CD14-positive monocyte (primary cell): ENCODE data around the gene TMEM91. TPM values are rescaled to one million over a fixed set of nuclear protein-coding genes. Genes with fewer than 3 reads are reported as not detected.

Experiments used
- DNase-seq, 3 donors: peaks; one replicate each; pipeline ENCODE4 v3.0.0-alpha.2; 2011 to 2022
- H2AFZ ChIP-seq: 2 replicates; pipeline ENCODE4 v1.6.0; 2012; ENCODE audit warnings: mild to moderate bottlenecking, low read depth, low read length, inconsistent platforms; ENCODE audit not compliant: insufficient read depth, poor library complexity, severe bottlenecking
- H3K27ac ChIP-seq, 2 donors: 1 replicate in 1 of 2; 2 replicates in 1 of 2; pipeline ENCODE4 v1.5.1; 2012 to 2013; ENCODE audit warnings: low read length in 2 of 2, control low read depth in 1 of 2, inconsistent platforms in 1 of 2, low read depth in 1 of 2, mild to moderate bottlenecking in 1 of 2
- H3K27me3 ChIP-seq, 2 donors: one replicate each; pipeline versions ENCODE4 v1.6.0 to v1.6.1; 2011 to 2013; ENCODE audit warnings: low read length in 2 of 2; ENCODE audit not compliant: control insufficient read depth in 2 of 2, insufficient read depth in 2 of 2
- H3K36me3 ChIP-seq, 2 donors: replicated peaks in 1 of 2; 1 replicate in 1 of 2; 2 replicates in 1 of 2; pipeline versions ENCODE4 v1.5.1 to v1.6.1; 2012 to 2013; ENCODE audit warnings: low read length in 2 of 2, control low read depth in 1 of 2, inconsistent platforms in 1 of 2, mild to moderate bottlenecking in 1 of 2; ENCODE audit not compliant: insufficient read depth in 2 of 2, control insufficient read depth in 1 of 2
- H3K4me1 ChIP-seq, 2 donors: 1 replicate in 1 of 2; 2 replicates in 1 of 2; pipeline versions ENCODE4 v1.5.1 to v1.6.1; 2012 to 2013; ENCODE audit warnings: low read length in 2 of 2, control low read depth in 1 of 2, inconsistent platforms in 1 of 2, mild to moderate bottlenecking in 1 of 2, moderate library complexity in 1 of 2; ENCODE audit not compliant: insufficient read depth in 2 of 2, control insufficient read depth in 1 of 2
- H3K4me2 ChIP-seq: replicated peaks from 2 replicates; pipeline ENCODE3; 2012; ENCODE audit warnings: low read length, moderate library complexity, mild to moderate bottlenecking; ENCODE audit not compliant: poor library complexity, severe bottlenecking; ENCODE audit errors: extremely low read depth
- H3K4me3 ChIP-seq, 3 experiments: fragments of 200-600 bp in 1 of 3; sonication (generic) in 1 of 3; replicated peaks in 1 of 3; 1 replicate in 2 of 3; 2 replicates in 1 of 3; pipeline ENCODE4 v1.5.1; 2011 to 2013; ENCODE audit warnings: low read length in 3 of 3, mild to moderate bottlenecking in 3 of 3, control low read depth in 2 of 3, low read depth in 2 of 3, inconsistent platforms in 1 of 3, moderate library complexity in 1 of 3
- H3K79me2 ChIP-seq: 2 replicates; pipeline ENCODE4 v1.6.0; 2012; ENCODE audit warnings: mild to moderate bottlenecking, control low read depth, inconsistent platforms, low read length, moderate library complexity; ENCODE audit not compliant: insufficient read depth
- H3K9ac ChIP-seq: 2 replicates; pipeline ENCODE4 v1.6.0; 2017; ENCODE audit warnings: low read length, mild to moderate bottlenecking; ENCODE audit not compliant: insufficient read depth, poor library complexity, severe bottlenecking
- H3K9me3 ChIP-seq, 2 donors: replicated peaks in 1 of 2; 1 replicate in 1 of 2; 2 replicates in 1 of 2; pipeline versions ENCODE4 v1.5.1 to v1.6.1; 2012 to 2013; ENCODE audit warnings: low read length in 2 of 2, control low read depth in 1 of 2; ENCODE audit not compliant: control insufficient read depth in 1 of 2, insufficient read depth in 1 of 2
- H4K20me1 ChIP-seq: 2 replicates; pipeline ENCODE4 v1.6.0; 2012; ENCODE audit warnings: mild to moderate bottlenecking, low read length, control low read depth, moderate library complexity; ENCODE audit not compliant: insufficient read depth
- H3K27ac Mint-ChIP-seq, 7 donors: one replicate each; pipeline ENCODE4 v1.8.0; 2020; ENCODE audit warnings: mild to moderate bottlenecking in 7 of 7, mixed read lengths in 7 of 7, moderate library complexity in 6 of 7, inconsistent platforms in 2 of 7
- H3K27me3 Mint-ChIP-seq, 3 donors: one replicate each; pipeline ENCODE4 v1.8.0; 2021 to 2022; ENCODE audit warnings: low read depth in 3 of 3, mild to moderate bottlenecking in 3 of 3, mixed read lengths in 3 of 3, moderate library complexity in 3 of 3, inconsistent platforms in 1 of 3
- H3K36me3 Mint-ChIP-seq, 2 donors: one replicate each; pipeline ENCODE4 v1.8.0; 2020; ENCODE audit warnings: mixed read lengths in 2 of 2, inconsistent platforms in 1 of 2, mild to moderate bottlenecking in 1 of 2
- H3K4me1 Mint-ChIP-seq: one replicate; pipeline ENCODE4 v1.8.0; 2020; ENCODE audit warnings: mild to moderate bottlenecking, mixed read lengths
- H3K4me3 Mint-ChIP-seq, 2 donors: one replicate each; pipeline ENCODE4 v1.8.0; 2020; ENCODE audit warnings: mild to moderate bottlenecking in 2 of 2, mixed read lengths in 2 of 2, moderate library complexity in 1 of 2
- H3K9me3 Mint-ChIP-seq, 7 donors: one replicate each; pipeline ENCODE4 v1.8.0; 2020 to 2022; ENCODE audit warnings: mixed read lengths in 7 of 7, mild to moderate bottlenecking in 6 of 7, moderate library complexity in 6 of 7, inconsistent platforms in 2 of 7
- CTCF ChIP-seq: fragments of 200-600 bp; IDR thresholded peaks from one replicate; pipeline ENCODE4 v1.8.0; 2022; ENCODE audit warnings: antibody characterized with exemption, mild to moderate bottlenecking
- WGBS: methylation state at CpG from one replicate; pipeline ENCODE4 v1.1.5; 2013; ENCODE audit warnings: missing lambda C conversion rate; ENCODE audit not compliant: insufficient coverage; 5-methylcytosine and 5-hydroxymethylcytosine counted together
- intact Hi-C, 2 donors: fragments of 100-400 bp; cut with micrococcal nuclease; formaldehyde crosslinking; loops; one replicate each; pipeline versions ENCODE4 v1.15.0 to v1.15.1; 2023
- polyA plus RNA-seq, 3 donors: library from polyadenylated mRNA; depleted of rRNA in 1 of 3; unstranded in 2 of 3; stranded (reverse) in 1 of 3; fragments of 300-500 nt in 2 of 3; fragments of >200 nt in 1 of 3; fragmentation: Illumina TruSeq in 2 of 3; gene quantifications; 1 replicate in 2 of 3; 2 replicates in 1 of 3; pipeline ENCODE4 v1.2.3, GENCODE V29; 2012 to 2021

Gene TMEM91
- polyA plus RNA-seq, 3 donors = 29.1 to 103 (median 34.9) TPM

GRCh38 chr19:41352279-41352608, 24.1 kb upstream of the TMEM91 start:
- Histone ChIP-seq H3K27ac (peak overlapping the region; percentile 56 to 88), H3K27me3 (no peaks in the 10 kb centered on the region), H3K79me2 (peaks cover 71% of the 10 kb centered on the region), H3K4me3 (peak overlapping the region; percentile 89 to 97 (median 95)), H2AFZ (peak overlapping the region; percentile 34), H3K4me1 (peaks cover 57 to 61% of the 10 kb centered on the region in 2 donors), H3K4me2 (peak overlapping the region; percentile 94), H3K9me3 (no peaks in the 10 kb centered on the region), H3K36me3 (peaks cover 9 to 25% of the 10 kb centered on the region in 2 donors), H4K20me1 (peaks cover 64% of the 10 kb centered on the region), H3K9ac (peak overlapping the region; percentile 93)
- Mint-ChIP-seq H3K27me3 (peaks cover 0 to 1% (median 0%) of the 10 kb centered on the region in 3 donors), H3K4me3 (peak overlapping the region; percentile 94 to 100), H3K27ac (peak overlapping the region; percentile 92 to 98 (median 96)), H3K9me3 (peaks cover 0 to 2% (median 0%) of the 10 kb centered on the region in 7 donors), H3K36me3 (peaks cover 26 to 49% of the 10 kb centered on the region in 2 donors), H3K4me1 (peaks cover 62% of the 10 kb centered on the region)
- WGBS = 0% methylated on average over 8 of the region's 12 CpGs
- TF ChIP-seq CTCF = no peak
- DNase-seq = no peak
- intact Hi-C loops = loop anchor here (5.0 to 10.0 kb wide), 5 partner anchors 35 to 173 kb away; partner anchors contain the start of genes DMAC2 (in 1 of the 2) and HNRNPUL1 (in 1 of the 2)

GRCh38 chr19:41352609-41353465, 23.5 kb upstream of the TMEM91 start:
- Mint-ChIP-seq H3K9me3 (peaks cover 0 to 2% (median 0%) of the 10 kb centered on the region in 7 donors), H3K36me3 (peaks cover 21 to 43% of the 10 kb centered on the region in 2 donors), H3K27ac (peak overlapping the region; percentile 92 to 98 (median 96)), H3K4me3 (peak overlapping the region; percentile 94 to 100), H3K27me3 (peaks cover 0 to 1% (median 0%) of the 10 kb centered on the region in 3 donors), H3K4me1 (peaks cover 68% of the 10 kb centered on the region)
- Histone ChIP-seq H3K4me1 (peaks cover 62 to 67% of the 10 kb centered on the region in 2 donors), H2AFZ (peak overlapping the region; percentile 34), H3K9me3 (no peaks in the 10 kb centered on the region), H3K9ac (peak overlapping the region; percentile 93), H4K20me1 (peaks cover 58% of the 10 kb centered on the region), H3K79me2 (peaks cover 65% of the 10 kb centered on the region), H3K4me2 (peak overlapping the region; percentile 94), H3K4me3 (peak overlapping the region; percentile 89 to 97 (median 95)), H3K27me3 (no peaks in the 10 kb centered on the region), H3K36me3 (peaks cover 5 to 19% of the 10 kb centered on the region in 2 donors), H3K27ac (peak overlapping the region; percentile 56 to 88)
- intact Hi-C loops = loop anchor here (5.0 to 10.0 kb wide), 5 partner anchors 36 to 172 kb away; partner anchors contain the start of genes DMAC2 (in 1 of the 2) and HNRNPUL1 (in 1 of the 2)
- peak; percentile 66 to 77 (median 75) for DNase-seq
- TF ChIP-seq CTCF = peak; percentile 71
- under 1% methylated on average over 66 of the region's 71 CpGs for WGBS
